Muscle of leg (tissue), 11 donors: ENCODE data around the gene HSDL2. TPM values are rescaled to one million over a fixed set of nuclear protein-coding genes. Genes with fewer than 3 reads are reported as not detected.
"Not testable (repeated sequence)": the region's sequence is repeated elsewhere in the genome, so short reads cannot be mapped to it uniquely, and the experiment has no call there.

Source experiments
- DNase-seq: peaks from one replicate; pipeline ENCODE4 v3.0.0; 2013
- H3K27ac ChIP-seq: one replicate; pipeline ENCODE4 v1.5.1; 2013; ENCODE audit warnings: mild to moderate bottlenecking, low read length, control low read depth
- H3K27me3 ChIP-seq: one replicate; pipeline ENCODE4 v1.6.1; 2013; ENCODE audit warnings: low read length; ENCODE audit not compliant: control insufficient read depth, insufficient read depth
- H3K36me3 ChIP-seq: one replicate; pipeline ENCODE4 v1.6.1; 2013; ENCODE audit warnings: low read length; ENCODE audit not compliant: control insufficient read depth, insufficient read depth
- H3K4me1 ChIP-seq: one replicate; pipeline ENCODE4 v1.6.1; 2013; ENCODE audit warnings: low read length; ENCODE audit not compliant: control insufficient read depth, insufficient read depth
- H3K4me3 ChIP-seq: one replicate; pipeline ENCODE4 v1.5.1; 2013; ENCODE audit warnings: low read length, control low read depth
- H3K9me3 ChIP-seq: replicated peaks from 2 replicates; pipeline ENCODE4 v1.6.1; 2013; ENCODE audit warnings: low read depth, low read length; ENCODE audit not compliant: control insufficient read depth
- WGBS: methylation state at CpG from one replicate; pipeline ENCODE4 v1.1.5; 2013; ENCODE audit warnings: missing lambda C conversion rate; ENCODE audit not compliant: insufficient coverage; 5-methylcytosine and 5-hydroxymethylcytosine counted together
- polyA plus RNA-seq, 8 donors: library from polyadenylated mRNA; unstranded; fragments of 120-200 nt; gene quantifications; one replicate each; pipeline versions ENCODE4 v1.2.1 to v1.2.3, GENCODE V29; 2013; ENCODE audit warnings: inconsistent platforms in 1 of 8, low replicate concordance in 1 of 8; ENCODE audit not compliant: insufficient read length in 8 of 8, insufficient read depth in 1 of 8
- total RNA-seq: library from RNA; stranded (reverse); fragments of 120-200 nt; gene quantifications from one replicate; pipeline ENCODE4 v1.2.4, GENCODE V29; 2013

Gene HSDL2
- total and polyA plus RNA-seq, 9 donors: 53.3 to 78.1 (median 66.7) TPM

DNA sequence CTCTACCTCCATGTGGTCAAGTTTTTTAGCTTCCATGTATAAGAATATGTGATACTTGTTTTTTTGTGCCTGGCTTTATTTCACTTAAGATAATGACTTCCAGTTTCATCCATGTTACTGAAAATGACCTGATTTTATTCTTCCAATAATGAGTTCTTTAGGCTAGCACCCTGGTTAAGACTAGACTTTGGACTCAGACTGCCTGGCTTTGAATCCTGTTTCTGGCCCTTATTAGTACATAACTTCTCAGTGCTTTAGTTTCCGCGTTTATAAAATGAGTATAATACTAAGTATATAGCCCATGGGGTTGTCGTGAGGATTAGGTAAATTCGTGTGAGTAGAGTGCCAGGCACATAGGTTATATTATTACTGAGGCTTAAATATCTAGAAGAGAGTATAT lies 125.2 kb downstream of the HSDL2 start:
- DNase-seq: no peak
- Histone ChIP-seq H3K27me3 (no peaks in the 10 kb centered on the region), H3K4me3 (no peak overlapping the region), H3K27ac (no peak overlapping the region), H3K4me1 (no peaks in the 10 kb centered on the region), H3K36me3 (peaks cover 2% of the 10 kb centered on the region), H3K9me3 (no peaks in the 10 kb centered on the region)
- WGBS: no CpG with 5 or more reads among the region's 4 CpGs

DNA sequence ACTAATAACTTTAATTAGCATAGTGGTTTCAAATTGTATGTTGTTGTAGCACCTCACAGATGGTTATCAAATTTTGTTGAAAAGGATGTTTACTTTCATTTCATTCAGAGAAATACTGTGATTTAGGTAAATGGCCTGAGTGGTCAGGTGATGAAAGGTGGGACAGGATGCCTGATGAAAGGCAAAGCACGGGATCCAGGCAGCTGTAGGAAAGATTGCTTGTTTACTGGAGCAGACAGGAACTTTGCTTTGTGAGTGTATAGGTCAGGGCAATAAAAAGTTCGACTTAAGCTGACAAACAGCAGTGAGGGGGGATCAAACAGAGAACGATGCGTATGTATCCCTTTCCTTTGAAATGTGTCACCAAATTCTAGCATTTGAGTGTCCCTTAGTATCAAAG lies 125.7 kb downstream of the HSDL2 start:
- H3K4me3 ChIP-seq: no peak overlapping the region
- no peak for DNase-seq
- WGBS: 25% methylated on average over 2 of the region's 4 CpGs
- no peaks in the 10 kb centered on the region for H3K27me3 ChIP-seq
- H3K36me3 ChIP-seq: peaks cover 2% of the 10 kb centered on the region
- H3K9me3 ChIP-seq: no peaks in the 10 kb centered on the region
- H3K27ac ChIP-seq: no peak overlapping the region
- H3K4me1 ChIP-seq: no peaks in the 10 kb centered on the region

DNA sequence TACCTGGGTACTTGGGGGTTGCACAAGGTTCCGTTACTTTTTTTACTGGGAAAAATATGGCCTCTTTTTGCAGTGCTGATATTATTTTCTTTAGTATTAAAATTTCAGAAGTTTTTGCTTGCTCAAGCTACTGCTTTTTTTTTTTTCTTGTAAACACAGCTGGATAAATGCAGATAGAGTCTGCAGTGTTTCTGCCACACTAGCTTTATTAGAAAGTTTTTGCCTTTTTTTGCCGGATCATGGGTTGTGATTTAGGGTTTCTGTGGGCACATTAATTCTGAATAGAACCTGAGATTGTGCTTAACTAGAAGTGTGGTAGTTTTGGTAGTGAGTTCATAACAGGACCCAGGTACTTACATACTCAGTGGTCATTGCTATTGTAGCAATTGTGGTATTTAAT lies 126.7 kb downstream of the HSDL2 start:
- 78% methylated on average over 1 of the region's 2 CpGs for WGBS
- Histone ChIP-seq H3K4me3 (no peak overlapping the region), H3K27me3 (no peaks in the 10 kb centered on the region)

DNA sequence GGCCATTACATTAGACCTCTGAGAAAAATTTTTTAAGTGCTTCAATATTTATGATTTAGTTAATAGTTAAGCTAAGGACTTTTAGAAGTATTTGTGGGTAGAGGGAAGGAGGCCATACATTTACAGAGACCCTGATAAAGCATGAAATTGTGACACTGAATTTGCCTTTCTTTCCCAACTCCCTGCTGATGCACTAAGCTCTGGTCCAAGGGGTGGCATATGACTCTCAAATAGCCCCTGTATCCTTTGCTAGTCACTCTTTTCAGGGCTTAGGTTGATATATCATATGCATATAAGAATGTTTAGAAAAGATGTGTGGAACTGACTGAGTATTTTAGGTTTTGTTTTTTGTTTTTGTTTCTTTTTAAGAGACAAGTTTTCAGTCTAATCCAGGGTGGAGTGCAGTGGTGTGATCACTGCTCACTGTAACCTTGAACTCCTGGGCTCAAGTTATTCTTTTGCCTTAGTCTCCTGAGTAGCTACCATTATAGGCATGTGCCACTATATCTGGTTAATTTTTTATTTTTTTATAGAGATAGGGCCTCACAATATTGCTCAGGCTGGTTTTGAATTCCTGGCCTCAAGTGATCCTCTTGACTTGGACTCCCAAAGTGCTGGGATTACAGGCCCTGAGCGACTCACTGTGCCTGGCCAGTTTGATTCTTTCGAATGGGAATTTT lies 127.2 kb downstream of the HSDL2 start:
- no CpG with 5 or more reads among the region's 2 CpGs for WGBS

More for the DNA sequence above, 126.7 kb downstream of the HSDL2 start:
- no peak overlapping the region for H3K27ac ChIP-seq
- DNase-seq: no peak
- H3K36me3 ChIP-seq: no peaks in the 10 kb centered on the region
- H3K9me3 ChIP-seq: no peaks in the 10 kb centered on the region
- no peaks in the 10 kb centered on the region for H3K4me1 ChIP-seq

DNA sequence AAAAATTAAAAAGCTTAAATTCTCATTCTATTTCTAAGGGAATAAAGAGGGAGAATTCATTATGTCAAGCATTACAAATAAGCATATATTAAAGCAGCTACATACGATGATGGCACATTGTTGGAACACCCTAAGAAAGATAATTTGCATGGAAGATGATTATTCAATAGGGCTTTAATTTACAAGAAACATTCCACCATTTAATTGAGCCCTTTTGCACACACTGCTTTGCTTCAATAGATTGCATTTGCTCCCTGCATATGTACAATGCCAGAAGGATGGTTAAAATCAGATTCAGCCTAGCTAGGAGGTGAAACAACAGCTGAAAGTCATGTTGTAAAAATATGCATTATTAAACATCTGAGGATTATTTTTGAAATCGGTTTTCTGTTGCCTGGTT lies 128.5 kb downstream of the HSDL2 start:
- Histone ChIP-seq H3K4me1 (no peaks in the 10 kb centered on the region), H3K4me3 (no peak overlapping the region), H3K27ac (no peak overlapping the region), H3K27me3 (no peaks in the 10 kb centered on the region), H3K36me3 (no peaks in the 10 kb centered on the region), H3K9me3 (no peaks in the 10 kb centered on the region)
- WGBS: no CpG with 5 or more reads among the region's 2 CpGs
- DNase-seq: no peak

More for the DNA sequence above, 127.2 kb downstream of the HSDL2 start:
- no peak for DNase-seq
- Histone ChIP-seq H3K4me3 (no peak overlapping the region), H3K27ac (no peak overlapping the region), H3K36me3 (no peaks in the 10 kb centered on the region), H3K9me3 (no peaks in the 10 kb centered on the region), H3K27me3 (no peaks in the 10 kb centered on the region), H3K4me1 (no peaks in the 10 kb centered on the region)

DNA sequence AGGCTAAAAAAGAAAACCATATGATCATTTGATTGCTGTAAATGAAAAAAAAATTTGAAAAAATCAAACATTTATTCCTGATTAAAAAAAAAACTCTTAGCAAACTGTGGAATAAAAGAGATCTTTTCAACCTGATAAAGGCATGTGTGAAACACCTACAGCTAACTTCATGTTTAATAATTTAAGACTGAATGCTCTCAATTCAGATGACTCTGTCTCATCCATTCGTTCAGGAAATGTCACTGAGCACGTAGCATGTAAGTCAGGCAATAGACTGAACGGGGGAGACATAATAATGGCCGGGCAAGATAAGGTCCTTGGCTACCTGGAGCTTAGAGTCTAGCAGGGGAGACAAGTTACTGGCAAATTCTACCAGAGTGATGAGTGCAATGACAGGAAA lies 132.5 kb downstream of the HSDL2 start:
- not testable (repeated sequence) for H3K9me3 ChIP-seq, H3K27ac ChIP-seq, H3K27me3 ChIP-seq, H3K36me3 ChIP-seq, H3K4me3 ChIP-seq, DNase-seq, H3K4me1 ChIP-seq
- no CpG with 5 or more reads among the region's 4 CpGs for WGBS

DNA sequence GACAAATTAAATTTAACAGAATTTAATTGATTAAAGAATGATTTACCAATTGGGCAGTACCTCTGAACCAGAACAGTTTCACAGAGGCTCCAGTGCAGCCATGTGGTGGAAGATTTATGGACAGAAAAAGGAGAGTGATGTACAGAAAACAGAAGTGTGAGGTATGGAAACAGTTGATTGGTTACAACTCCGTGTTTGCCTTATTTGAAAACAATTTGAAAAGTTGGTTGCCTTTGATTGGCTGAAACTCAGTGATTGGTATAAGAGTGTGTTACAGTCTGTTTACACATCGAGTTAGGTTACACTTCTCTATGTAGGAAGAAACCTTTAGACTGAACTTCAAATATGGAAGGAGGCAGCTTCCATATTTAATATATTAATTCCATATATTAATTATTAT lies 136.9 kb downstream of the HSDL2 start:
- Histone ChIP-seq H3K4me3 (no peak overlapping the region), H3K4me1 (no peaks in the 10 kb centered on the region), H3K27ac (no peak overlapping the region), H3K27me3 (no peaks in the 10 kb centered on the region), H3K9me3 (no peaks in the 10 kb centered on the region), H3K36me3 (no peaks in the 10 kb centered on the region)
- DNase-seq: no peak
- 50% methylated on average over 1 of the region's 2 CpGs for WGBS

DNA sequence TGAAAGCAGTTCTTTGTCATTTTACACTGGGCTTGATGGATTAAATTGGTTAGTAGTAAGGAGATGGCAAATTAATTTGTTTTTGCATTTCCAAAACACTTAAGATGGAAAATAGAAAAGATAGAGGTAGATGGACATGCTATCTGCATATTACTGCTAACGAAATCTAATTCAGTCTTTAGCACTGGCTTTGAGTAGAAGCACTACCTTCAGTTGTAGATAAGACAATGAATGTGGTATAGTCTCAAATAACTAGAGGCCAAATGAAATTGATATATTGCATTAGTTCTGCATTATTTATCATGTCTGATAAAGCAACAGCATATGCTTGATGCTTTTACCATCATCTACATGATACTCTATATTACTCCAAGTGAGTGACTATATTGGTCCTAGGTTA lies 140.2 kb downstream of the HSDL2 start:
- DNase-seq: no peak
- H3K9me3 ChIP-seq: no peaks in the 10 kb centered on the region
- no peak overlapping the region for H3K4me3 ChIP-seq
- no peaks in the 10 kb centered on the region for H3K4me1 ChIP-seq
- no CpG with 5 or more reads among the region's 1 CpG for WGBS
- H3K36me3 ChIP-seq: no peaks in the 10 kb centered on the region
- no peak overlapping the region for H3K27ac ChIP-seq
- H3K27me3 ChIP-seq: no peaks in the 10 kb centered on the region

DNA sequence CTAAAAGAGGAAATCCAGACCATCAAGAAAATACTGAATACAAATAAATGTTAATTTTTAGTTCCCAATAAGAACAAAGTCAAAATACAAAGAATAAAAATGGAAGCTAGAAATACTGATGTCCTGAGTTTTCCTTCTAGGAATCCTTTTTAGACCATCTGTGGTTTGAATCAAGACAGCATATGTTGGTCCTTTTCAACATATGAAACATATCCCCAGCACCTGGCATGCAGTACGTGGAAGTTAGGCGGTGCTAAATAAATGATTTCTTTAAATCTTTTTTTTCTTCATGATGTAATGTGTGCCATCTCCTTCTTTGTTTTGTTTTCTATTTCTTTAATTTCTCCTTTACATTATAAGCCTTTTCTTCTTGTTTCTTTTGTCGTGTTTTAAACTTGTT lies 140.7 kb downstream of the HSDL2 start:
- no peaks in the 10 kb centered on the region for H3K9me3 ChIP-seq
- no peaks in the 10 kb centered on the region for H3K4me1 ChIP-seq
- WGBS: no CpG with 5 or more reads among the region's 3 CpGs
- H3K27me3 ChIP-seq: no peaks in the 10 kb centered on the region
- peak; percentile 50 for DNase-seq
- H3K36me3 ChIP-seq: no peaks in the 10 kb centered on the region
- H3K27ac ChIP-seq: no peak overlapping the region
- no peak overlapping the region for H3K4me3 ChIP-seq
